Erythroblast (primary cell): ENCODE measurements around the gene RPS8.

Source experiments
- GATA1 ChIP-seq: IDR thresholded peaks from 2 replicates; pipeline ENCODE4 v1.6.1; 2011; ENCODE audit warnings: low read depth, mild to moderate bottlenecking, control low read depth, low read length, moderate library complexity
- POLR2A ChIP-seq: IDR thresholded peaks from 2 replicates; pipeline ENCODE4 v1.6.1; 2011; ENCODE audit warnings: mild to moderate bottlenecking, low read length

GRCh38 chr1:44808938-44809917 is 33.9 kb downstream of the RPS8 start:
- TF ChIP-seq POLR2A (peak; percentile 70), GATA1 (no peak)
